Stomach (tissue), 9 donors: ENCODE measurements around the gene ME3. TPM values are rescaled to one million over a fixed set of nuclear protein-coding genes. Genes with fewer than 3 reads are reported as not detected.
A peak's percentile ranks its signal among the peaks of the same experiment; 100 is the strongest.

ENCODE experiments used
- DNase-seq, 2 donors: peaks; one replicate each; pipeline versions ENCODE4 v3.0.0 to v3.0.0-alpha.2; 2013 to 2019
- H3K27ac ChIP-seq, 5 donors: fragments of 200-600 bp in 4 of 5; sonication (generic) in 4 of 5; one replicate each; pipeline ENCODE4 v1.5.1; 2013 to 2019; ENCODE audit warnings: mild to moderate bottlenecking in 1 of 5, moderate library complexity in 1 of 5
- H3K27me3 ChIP-seq, 3 donors: fragments of 200-600 bp; sonication (generic); one replicate each; pipeline ENCODE4 v1.5.1; 2017 to 2019; ENCODE audit warnings: mixed run types in 1 of 3
- H3K36me3 ChIP-seq, 4 donors: fragments of 200-600 bp; sonication (generic); 1 replicate in 3 of 4; 2 replicates in 1 of 4; pipeline ENCODE4 v1.5.1; 2016 to 2019
- H3K4me1 ChIP-seq, 4 donors: fragments of 200-600 bp; sonication (generic); one replicate each; pipeline ENCODE4 v1.5.1; 2016 to 2019
- H3K4me3 ChIP-seq, 4 donors: fragments of 200-600 bp; sonication (generic) in 3 of 4; one replicate each; pipeline ENCODE4 v1.5.1; 2016 to 2019; ENCODE audit warnings: mild to moderate bottlenecking in 1 of 4
- H3K9me3 ChIP-seq, 4 donors: fragments of 200-600 bp; sonication (generic); one replicate each; pipeline ENCODE4 v1.5.1; 2016 to 2019
- EP300 ChIP-seq: sonication (generic); formaldehyde crosslinking; IDR thresholded peaks from one replicate; pipeline ENCODE4 v1.6.1; 2017; ENCODE audit warnings: antibody characterized with exemption
- POLR2A ChIP-seq, 4 donors: fragments of 450-650 bp; IDR thresholded peaks; one replicate each; pipeline ENCODE4 v1.6.1; 2016; ENCODE audit warnings: antibody characterized with exemption in 4 of 4, control low read depth in 2 of 4, mild to moderate bottlenecking in 1 of 4, moderate library complexity in 1 of 4
- POLR2AphosphoS5 ChIP-seq, 3 donors: sonication (generic); formaldehyde crosslinking; IDR thresholded peaks; one replicate each; pipeline ENCODE4 v1.6.1; 2016; ENCODE audit warnings: antibody characterized with exemption in 3 of 3
- WGBS, 5 donors: extraction: QIAGEN DNeasy Blood & Tissue Kit in 3 of 5; methylation state at CpG; one replicate each; pipeline versions ENCODE4 v1.1.5 to v1.1.7; 2013 to 2018; 5-methylcytosine and 5-hydroxymethylcytosine counted together
- intact Hi-C: fragments of 100-400 bp; cut with DNase I; formaldehyde crosslinking; loops from one replicate; pipeline ENCODE4 v1.15.1; 2023; ENCODE audit warnings: low total_unique reads
- polyA plus RNA-seq, 3 donors: library from polyadenylated mRNA; stranded (reverse); fragments of 200-250 nt; gene quantifications; one replicate each; pipeline ENCODE4 v1.2.3, GENCODE V29; 2013
- total RNA-seq, 5 donors: library from RNA; depleted of rRNA; stranded (reverse); fragments of >200 nt; gene quantifications; one replicate each; pipeline versions ENCODE4 v1.1.0 to v1.2.3, GENCODE V29; 2014 to 2016
- TF ChIP-seq, protein P1 (sequence below), 7 experiments: fragments of 450-650 bp in 4 of 7; fragments of 200-600 bp in 3 of 7; sonication (generic) in 3 of 7; IDR thresholded peaks; one replicate each; pipeline ENCODE4 v1.5.1; 2016 to 2019; ENCODE audit warnings: antibody characterized with exemption in 7 of 7, control low read depth in 2 of 7, mild to moderate bottlenecking in 1 of 7
- donor health status: healthy with polysubstance abuse.
- donor health status: Bipolar disorder and iron deficiency.
- donor health status: healthy.

Gene ME3
- total and polyA plus RNA-seq, 8 donors, result 11.2 to 82.1 (median 51.1) TPM

DNA sequence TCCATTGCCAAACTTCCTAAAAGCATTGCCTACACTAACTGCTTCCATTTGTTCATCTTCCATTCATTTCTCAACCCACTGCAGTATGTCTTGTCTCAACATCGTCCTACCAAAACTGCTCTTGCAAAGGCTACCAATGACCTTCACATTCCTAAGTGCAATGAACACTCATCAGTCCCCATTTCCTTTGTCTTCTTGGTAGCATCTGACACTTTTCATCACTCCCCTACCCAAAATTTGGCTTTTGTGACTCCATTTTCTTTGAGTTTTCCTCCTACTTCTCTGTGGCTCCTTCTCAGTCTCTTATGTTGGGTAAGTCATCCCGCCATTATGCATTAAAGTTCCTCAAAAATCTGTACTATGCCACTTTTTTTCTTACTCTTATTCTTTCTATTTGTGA, 162.3 kb downstream of the ME3 start:
- intact Hi-C loops, result no loop called here
- Histone ChIP-seq H3K9me3 (no peaks in the 10 kb centered on the region), H3K36me3 (peaks cover 0 to 13% (median 2%) of the 10 kb centered on the region in 4 donors), H3K4me1 (peaks cover 0 to 48% (median 7%) of the 10 kb centered on the region in 4 donors), H3K27me3 (no peaks in the 10 kb centered on the region), H3K4me3 (no peak overlapping the region), H3K27ac (peak overlapping the region in 4 of 5 donors; percentile 18 to 72 (median 50))
- DNase-seq, result no peak
- TF ChIP-seq EP300 (no peak), POLR2A (IDR thresholded peaks at IDR 0.05) (no peak), POLR2AphosphoS5 (IDR thresholded peaks at IDR 0.05) (no peak)
- TF ChIP-seq, protein P1, sequence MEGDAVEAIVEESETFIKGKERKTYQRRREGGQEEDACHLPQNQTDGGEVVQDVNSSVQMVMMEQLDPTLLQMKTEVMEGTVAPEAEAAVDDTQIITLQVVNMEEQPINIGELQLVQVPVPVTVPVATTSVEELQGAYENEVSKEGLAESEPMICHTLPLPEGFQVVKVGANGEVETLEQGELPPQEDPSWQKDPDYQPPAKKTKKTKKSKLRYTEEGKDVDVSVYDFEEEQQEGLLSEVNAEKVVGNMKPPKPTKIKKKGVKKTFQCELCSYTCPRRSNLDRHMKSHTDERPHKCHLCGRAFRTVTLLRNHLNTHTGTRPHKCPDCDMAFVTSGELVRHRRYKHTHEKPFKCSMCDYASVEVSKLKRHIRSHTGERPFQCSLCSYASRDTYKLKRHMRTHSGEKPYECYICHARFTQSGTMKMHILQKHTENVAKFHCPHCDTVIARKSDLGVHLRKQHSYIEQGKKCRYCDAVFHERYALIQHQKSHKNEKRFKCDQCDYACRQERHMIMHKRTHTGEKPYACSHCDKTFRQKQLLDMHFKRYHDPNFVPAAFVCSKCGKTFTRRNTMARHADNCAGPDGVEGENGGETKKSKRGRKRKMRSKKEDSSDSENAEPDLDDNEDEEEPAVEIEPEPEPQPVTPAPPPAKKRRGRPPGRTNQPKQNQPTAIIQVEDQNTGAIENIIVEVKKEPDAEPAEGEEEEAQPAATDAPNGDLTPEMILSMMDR (IDR thresholded peaks at IDR 0.05), result no peak
- WGBS, 5 donors, result 89 to 98% (median 95%) methylated on average over 2 of the region's 2 CpGs

DNA sequence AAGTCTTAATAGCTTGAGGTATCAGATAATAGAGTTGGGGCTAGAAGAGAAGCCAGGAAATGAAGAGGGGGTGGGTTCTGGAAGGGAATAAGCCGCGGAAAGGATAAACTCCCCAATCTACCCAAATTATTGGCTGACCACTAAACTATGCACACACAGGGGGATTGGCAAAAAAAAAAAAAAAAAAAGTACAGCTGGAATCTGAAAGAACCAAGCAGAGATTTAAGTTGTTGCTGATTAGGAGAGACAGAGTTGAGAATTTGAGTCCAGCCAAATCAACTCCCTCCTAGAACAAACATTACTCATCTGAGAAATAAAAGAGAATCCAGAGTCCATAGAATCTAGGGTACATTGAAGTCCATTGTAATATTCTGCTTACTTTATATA, 162.8 kb downstream of the ME3 start:
- Histone ChIP-seq H3K4me1 (peaks cover 0 to 48% (median 7%) of the 10 kb centered on the region in 4 donors), H3K27ac (peak overlapping the region in 4 of 5 donors; percentile 18 to 72 (median 67)), H3K9me3 (no peaks in the 10 kb centered on the region), H3K27me3 (no peaks in the 10 kb centered on the region), H3K36me3 (peaks cover 0 to 13% (median 2%) of the 10 kb centered on the region in 4 donors), H3K4me3 (no peak overlapping the region)
- 0 to 19% (median 0%) methylated on average over 2 of the region's 2 CpGs for WGBS, 5 donors
- no peak for TF ChIP-seq POLR2A (IDR thresholded peaks at IDR 0.05)
- no peak for TF ChIP-seq POLR2AphosphoS5 (IDR thresholded peaks at IDR 0.05)
- TF ChIP-seq, protein P1 (IDR thresholded peaks at IDR 0.05), result no peak
- no peak for TF ChIP-seq EP300
- intact Hi-C loops, result no loop called here
- DNase-seq, result peak in 1 of 2 donors; percentile 32

DNA sequence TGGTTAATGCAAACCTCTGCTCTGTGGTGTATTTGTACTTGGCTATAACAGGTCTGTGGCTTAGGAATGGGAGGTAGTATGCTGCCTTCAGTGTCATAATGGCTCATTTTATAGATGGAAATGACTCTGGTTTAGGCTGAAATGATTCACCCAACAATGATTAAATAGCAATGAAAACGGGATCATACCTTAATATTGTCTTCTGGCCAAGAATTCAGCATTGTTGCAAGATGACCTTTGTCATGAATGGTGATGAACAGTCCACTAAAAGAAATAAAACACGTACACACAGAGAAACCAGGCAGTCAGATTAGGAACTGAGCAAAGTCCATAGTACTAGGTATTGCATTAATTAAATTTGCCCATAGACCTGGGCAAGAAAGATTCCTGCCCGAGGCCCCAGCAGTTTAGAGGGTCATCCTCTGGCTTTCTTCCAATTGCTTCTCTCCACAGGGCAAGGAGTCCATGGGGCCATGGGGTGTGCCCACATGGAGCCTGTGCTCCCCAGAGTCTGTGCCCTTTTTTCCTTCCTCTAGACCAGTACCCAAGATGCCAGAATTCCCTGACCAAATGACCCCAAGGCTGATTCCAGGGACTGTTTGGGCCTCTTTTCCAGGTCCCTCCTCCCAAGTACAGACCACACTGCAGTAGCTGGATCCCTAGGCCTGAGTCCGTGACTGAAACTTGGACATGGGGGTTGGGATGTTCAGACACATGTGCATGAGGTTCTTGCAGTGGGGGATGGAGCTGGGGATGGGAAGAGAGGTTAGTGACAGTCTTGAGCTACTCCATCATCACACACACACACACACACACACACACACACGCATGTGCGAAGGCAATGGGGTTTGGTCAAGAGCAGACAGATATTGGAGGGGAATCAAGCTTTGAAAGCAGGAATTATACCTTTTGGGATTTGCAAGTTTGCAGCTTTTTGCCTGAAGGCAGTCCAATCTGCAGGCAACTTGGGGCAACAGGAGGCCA, 163.5 kb downstream of the ME3 start:
- Histone ChIP-seq H3K36me3 (peaks cover 0 to 13% (median 2%) of the 10 kb centered on the region in 4 donors), H3K4me3 (no peak overlapping the region), H3K4me1 (peaks cover 0 to 48% (median 7%) of the 10 kb centered on the region in 4 donors), H3K27ac (peak overlapping the region; percentile 9 to 72 (median 63)), H3K27me3 (no peaks in the 10 kb centered on the region), H3K9me3 (no peaks in the 10 kb centered on the region)
- DNase-seq, result peak in 1 of 2 donors; percentile 38
- 53 to 71% (median 67%) methylated on average over 5 to 6 of the region's 6 CpGs for WGBS, 5 donors
- intact Hi-C loops, result no loop called here
- TF ChIP-seq EP300 (no peak), POLR2AphosphoS5 (IDR thresholded peaks at IDR 0.05) (peak in 2 of 3 donors; percentile 11 to 33)

DNA sequence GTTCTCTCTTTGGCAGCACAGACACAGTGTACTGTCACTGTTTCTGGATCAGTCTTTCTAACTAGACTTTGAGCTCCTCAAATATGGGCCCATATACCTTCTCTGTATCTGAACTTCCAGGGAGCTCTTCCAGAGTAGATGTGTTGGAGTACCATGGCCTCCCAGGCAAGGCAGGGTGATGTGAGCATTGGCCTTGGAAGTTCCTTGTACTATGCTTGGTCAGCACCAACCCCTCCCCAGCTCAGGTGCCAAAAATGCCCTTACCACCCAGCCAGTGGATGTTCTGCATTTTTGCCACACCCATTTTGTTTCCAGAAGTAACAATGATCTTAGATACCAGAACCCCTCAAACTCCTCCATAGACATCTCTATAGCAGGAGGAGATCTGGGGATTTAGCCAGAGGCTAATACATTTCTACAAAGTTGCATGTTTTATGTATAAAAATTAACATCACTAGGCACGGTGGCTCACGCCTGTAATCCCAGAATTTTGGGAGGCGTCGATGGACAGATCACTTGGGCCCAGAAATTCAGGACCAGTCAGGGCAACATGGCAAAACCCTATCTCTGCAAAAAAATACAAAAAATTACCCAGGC, 165.1 kb downstream of the ME3 start:
- H3K4me3 ChIP-seq, result no peak overlapping the region
- H3K4me1 ChIP-seq, result peaks cover 0 to 33% (median 7%) of the 10 kb centered on the region in 4 donors
- WGBS, 5 donors, result 98 to 100% (median 99%) methylated on average over 4 of the region's 4 CpGs

More for the DNA sequence above, 165.1 kb downstream of the ME3 start:
- Histone ChIP-seq H3K9me3 (no peaks in the 10 kb centered on the region), H3K36me3 (peaks cover 0 to 13% (median 2%) of the 10 kb centered on the region in 4 donors), H3K27ac (no peak overlapping the region), H3K27me3 (no peaks in the 10 kb centered on the region)
- TF ChIP-seq EP300 (no peak), POLR2AphosphoS5 (IDR thresholded peaks at IDR 0.05) (no peak), POLR2A (IDR thresholded peaks at IDR 0.05) (no peak)
- TF ChIP-seq, protein P1 (IDR thresholded peaks at IDR 0.05), result no peak
- no peak for DNase-seq
- intact Hi-C loops, result no loop called here
